Stomach (tissue), 4 donors: ENCODE data around the gene SHQ1.

Experiments
- CTCF ChIP-seq, 7 experiments: fragments of 450-650 bp in 4 of 7; fragments of 200-600 bp in 3 of 7; sonication (generic) in 3 of 7; IDR thresholded peaks; one replicate each; pipeline ENCODE4 v1.5.1; 2016 to 2019; ENCODE audit warnings: antibody characterized with exemption in 7 of 7, control low read depth in 2 of 7, mild to moderate bottlenecking in 1 of 7
- EP300 ChIP-seq: sonication (generic); formaldehyde crosslinking; IDR thresholded peaks from one replicate; pipeline ENCODE4 v1.6.1; 2017; ENCODE audit warnings: antibody characterized with exemption
- POLR2A ChIP-seq, 4 donors: fragments of 450-650 bp; IDR thresholded peaks; one replicate each; pipeline ENCODE4 v1.6.1; 2016; ENCODE audit warnings: antibody characterized with exemption in 4 of 4, control low read depth in 2 of 4, mild to moderate bottlenecking in 1 of 4, moderate library complexity in 1 of 4
- POLR2AphosphoS5 ChIP-seq, 3 donors: sonication (generic); formaldehyde crosslinking; IDR thresholded peaks; one replicate each; pipeline ENCODE4 v1.6.1; 2016; ENCODE audit warnings: antibody characterized with exemption in 3 of 3

GRCh38 chr3:72892081-72892775, 44.0 kb upstream of the SHQ1 start:
- TF ChIP-seq POLR2AphosphoS5 (IDR thresholded peaks at IDR 0.05) (peak in 2 of 3 donors; percentile 21 to 30), CTCF (IDR thresholded peaks at IDR 0.05) (no peak), POLR2A (IDR thresholded peaks at IDR 0.05) (no peak), EP300 (no peak)
